Cardiac muscle cell (in vitro differentiated cells and primary cell): ENCODE results near the gene FGFR3. TPM values are rescaled to one million over a fixed set of nuclear protein-coding genes. Genes with fewer than 3 reads are reported as not detected.

Experiments used
- DNase-seq, 2 donors: peaks; one replicate each; pipeline versions ENCODE4 v3.0.0 to v3.0.0-alpha.2; 2010 to 2017; ENCODE audit warnings: low read depth in 1 of 2, low spot score in 1 of 2
- H3K27ac ChIP-seq: fragments of 200-600 bp; sonication (generic); 2 replicates; pipeline ENCODE4 v1.5.1; 2016
- H3K27me3 ChIP-seq: fragments of 200-600 bp; sonication (generic); 2 replicates; pipeline ENCODE4 v1.6.0; 2016; ENCODE audit warnings: control low read depth
- H3K36me3 ChIP-seq: fragments of 200-600 bp; sonication (generic); 2 replicates; pipeline ENCODE4 v1.5.1; 2016; ENCODE audit warnings: control low read depth
- H3K4me1 ChIP-seq: fragments of 200-600 bp; sonication (generic); 2 replicates; pipeline ENCODE4 v1.8.1; 2017; ENCODE audit warnings: low read depth, mild to moderate bottlenecking, mixed run types
- H3K4me3 ChIP-seq: fragments of 200-600 bp; sonication (generic); 2 replicates; pipeline ENCODE4 v1.5.1; 2016; ENCODE audit warnings: mild to moderate bottlenecking
- H3K9me3 ChIP-seq: fragments of 200-600 bp; sonication (generic); 2 replicates; pipeline ENCODE4 v1.5.1; 2017; ENCODE audit warnings: low read depth, mild to moderate bottlenecking, control low read depth
- polyA plus RNA-seq: library from polyadenylated mRNA; unstranded; fragments of >200 nt; fragmentation: Nextera tagmentation; extraction: Ambion mirVana; gene quantifications from 2 replicates; pipeline ENCODE4 v1.2.1, GENCODE V29; 2016
- total RNA-seq: library from RNA; depleted of rRNA; stranded (reverse); fragments of >200 nt; gene quantifications from 2 replicates; pipeline ENCODE4 v1.2.3, GENCODE V29; 2016
- TF ChIP-seq, protein P1 (sequence below): IDR thresholded peaks from 2 replicates; pipeline ENCODE4 v1.5.1; 2012; ENCODE audit warnings: low read depth, mild to moderate bottlenecking, low read length

Gene FGFR3
- total and polyA plus RNA-seq, 2 experiments from 2014 or later: 39.2 to 47.3 TPM

DNA sequence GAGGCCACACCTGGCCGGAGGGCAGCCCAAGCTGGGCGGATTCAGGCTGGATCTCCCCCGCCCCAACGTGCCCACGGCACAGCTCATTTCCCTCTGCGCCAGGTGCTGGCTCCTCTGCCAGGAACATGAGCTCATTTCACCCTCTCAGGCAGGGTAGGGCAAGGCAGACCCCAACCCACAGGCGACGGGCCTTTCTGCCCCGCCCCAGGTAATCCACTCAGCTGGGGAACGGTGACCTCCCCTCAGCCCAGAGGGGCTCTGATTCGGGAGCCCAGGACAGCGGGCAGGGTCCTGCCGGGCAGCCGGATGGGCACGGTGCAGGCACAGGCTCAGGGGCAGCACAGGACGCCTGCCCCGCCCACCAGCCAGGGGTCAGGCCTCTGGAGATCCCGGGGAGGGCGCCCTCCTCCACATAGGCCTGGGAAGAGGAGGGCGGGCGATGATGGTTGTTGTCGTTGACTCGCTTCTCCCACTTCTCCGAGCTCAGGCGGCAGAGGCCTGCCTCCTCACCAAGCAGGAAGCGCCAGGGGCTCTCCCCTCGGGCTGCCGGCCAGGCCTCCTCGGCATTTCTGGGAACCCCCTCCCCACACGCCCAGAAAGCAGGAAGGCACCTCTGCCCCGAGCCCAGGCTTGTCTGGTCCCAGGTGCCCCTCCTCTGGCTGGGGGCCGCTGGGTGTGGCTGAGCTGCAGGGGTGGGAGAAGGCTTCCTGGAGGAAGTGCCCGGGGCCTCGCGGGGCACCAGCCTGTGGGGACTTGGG is 40.6 kb upstream of the FGFR3 start:
- no peaks in the 10 kb centered on the region for H3K9me3 ChIP-seq
- TF ChIP-seq, protein P1, sequence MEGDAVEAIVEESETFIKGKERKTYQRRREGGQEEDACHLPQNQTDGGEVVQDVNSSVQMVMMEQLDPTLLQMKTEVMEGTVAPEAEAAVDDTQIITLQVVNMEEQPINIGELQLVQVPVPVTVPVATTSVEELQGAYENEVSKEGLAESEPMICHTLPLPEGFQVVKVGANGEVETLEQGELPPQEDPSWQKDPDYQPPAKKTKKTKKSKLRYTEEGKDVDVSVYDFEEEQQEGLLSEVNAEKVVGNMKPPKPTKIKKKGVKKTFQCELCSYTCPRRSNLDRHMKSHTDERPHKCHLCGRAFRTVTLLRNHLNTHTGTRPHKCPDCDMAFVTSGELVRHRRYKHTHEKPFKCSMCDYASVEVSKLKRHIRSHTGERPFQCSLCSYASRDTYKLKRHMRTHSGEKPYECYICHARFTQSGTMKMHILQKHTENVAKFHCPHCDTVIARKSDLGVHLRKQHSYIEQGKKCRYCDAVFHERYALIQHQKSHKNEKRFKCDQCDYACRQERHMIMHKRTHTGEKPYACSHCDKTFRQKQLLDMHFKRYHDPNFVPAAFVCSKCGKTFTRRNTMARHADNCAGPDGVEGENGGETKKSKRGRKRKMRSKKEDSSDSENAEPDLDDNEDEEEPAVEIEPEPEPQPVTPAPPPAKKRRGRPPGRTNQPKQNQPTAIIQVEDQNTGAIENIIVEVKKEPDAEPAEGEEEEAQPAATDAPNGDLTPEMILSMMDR: no peak
- H3K27me3 ChIP-seq: no peaks in the 10 kb centered on the region
- H3K4me3 ChIP-seq: no peak overlapping the region
- no peaks in the 10 kb centered on the region for H3K36me3 ChIP-seq
- DNase-seq: peak; percentile 32 to 44
- peaks cover 11% of the 10 kb centered on the region for H3K4me1 ChIP-seq
- no peak overlapping the region for H3K27ac ChIP-seq

DNA sequence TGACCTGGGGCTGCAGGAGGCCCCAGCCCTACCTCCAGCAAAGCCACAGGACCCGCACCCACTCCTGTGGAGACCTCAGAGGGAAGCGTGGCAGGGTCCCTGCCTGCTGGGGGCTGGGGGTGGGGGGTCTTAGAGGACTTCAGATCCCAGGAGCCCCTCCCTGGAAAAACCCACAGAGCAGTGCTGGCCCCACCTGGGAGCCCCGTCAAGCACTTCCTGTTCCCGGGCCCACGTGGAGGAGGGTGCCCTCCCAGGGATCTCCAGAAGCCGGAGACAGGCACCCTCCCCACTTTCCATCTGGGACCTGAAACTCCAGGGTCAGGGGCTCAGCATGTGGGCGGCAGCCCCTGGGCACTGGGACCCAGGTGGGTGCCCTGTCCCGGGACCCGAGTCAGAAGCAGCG is 39.8 kb upstream of the FGFR3 start:
- Histone ChIP-seq H3K27ac (no peak overlapping the region), H3K27me3 (no peaks in the 10 kb centered on the region), H3K4me3 (no peak overlapping the region), H3K36me3 (no peaks in the 10 kb centered on the region), H3K4me1 (peaks cover 11% of the 10 kb centered on the region), H3K9me3 (no peaks in the 10 kb centered on the region)
- TF ChIP-seq, protein P1: no peak
- DNase-seq: no peak

- peaks cover 11% of the 10 kb centered on the region for H3K4me1 ChIP-seq
- no peaks in the 10 kb centered on the region for H3K27me3 ChIP-seq
- TF ChIP-seq, protein P1: no peak
- no peak for DNase-seq
- H3K36me3 ChIP-seq: no peaks in the 10 kb centered on the region
- H3K27ac ChIP-seq: peak overlapping the region; percentile 64
- H3K9me3 ChIP-seq: no peaks in the 10 kb centered on the region
- H3K4me3 ChIP-seq: no peak overlapping the region
These were observed 39.3 kb upstream of the FGFR3 start for GRCh38 chr4:1753697-1754311.

- Histone ChIP-seq H3K4me3 (no peak overlapping the region), H3K4me1 (peaks cover 11% of the 10 kb centered on the region)
These were observed 38.8 kb upstream of the FGFR3 start for GRCh38 chr4:1754336-1754735.

DNA sequence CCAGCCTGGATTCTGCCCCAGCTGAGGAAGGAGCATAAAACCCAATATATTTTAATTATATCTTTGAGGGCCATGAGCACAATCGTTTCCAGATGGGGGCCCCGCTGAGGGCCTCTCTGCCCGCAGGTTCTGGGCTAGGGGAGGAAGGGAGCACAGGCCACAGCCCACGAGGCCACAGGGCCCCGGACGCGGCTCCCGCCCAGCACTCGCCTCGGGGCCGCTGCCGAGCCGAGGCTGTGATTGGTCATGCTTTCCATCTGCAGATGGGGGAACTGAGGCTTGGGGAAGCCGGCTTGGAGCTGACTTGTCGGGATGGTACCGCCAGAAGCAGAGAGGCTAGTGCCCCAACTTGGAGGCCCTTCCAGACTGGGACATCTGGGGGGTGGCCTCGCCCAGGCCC is 37.8 kb upstream of the FGFR3 start:
- Histone ChIP-seq H3K36me3 (no peaks in the 10 kb centered on the region), H3K27ac (no peak overlapping the region), H3K27me3 (no peaks in the 10 kb centered on the region), H3K9me3 (no peaks in the 10 kb centered on the region), H3K4me1 (peaks cover 11% of the 10 kb centered on the region), H3K4me3 (no peak overlapping the region)
- TF ChIP-seq, protein P1: no peak
- no peak for DNase-seq

More at GRCh38 chr4:1754336-1754735, 38.8 kb upstream of the FGFR3 start:
- Histone ChIP-seq H3K27ac (peak overlapping the region; percentile 64), H3K9me3 (no peaks in the 10 kb centered on the region), H3K27me3 (no peaks in the 10 kb centered on the region), H3K36me3 (no peaks in the 10 kb centered on the region)
- DNase-seq: no peak
- TF ChIP-seq, protein P1: no peak
